ENCODE results near the gene DDX56. TPM values are rescaled to one million over a fixed set of nuclear protein-coding genes. Genes with fewer than 3 reads are reported as not detected.
A peak's percentile ranks its signal among the peaks of the same experiment; 100 is the strongest.

The DDX56 gene
- total and polyA plus RNA-seq, 9 of the 15 experiments (the other 6 are each of a cell fraction or from before 2014, with no cell fraction given), result 33.0 to 145 (median 102) TPM

DNA sequence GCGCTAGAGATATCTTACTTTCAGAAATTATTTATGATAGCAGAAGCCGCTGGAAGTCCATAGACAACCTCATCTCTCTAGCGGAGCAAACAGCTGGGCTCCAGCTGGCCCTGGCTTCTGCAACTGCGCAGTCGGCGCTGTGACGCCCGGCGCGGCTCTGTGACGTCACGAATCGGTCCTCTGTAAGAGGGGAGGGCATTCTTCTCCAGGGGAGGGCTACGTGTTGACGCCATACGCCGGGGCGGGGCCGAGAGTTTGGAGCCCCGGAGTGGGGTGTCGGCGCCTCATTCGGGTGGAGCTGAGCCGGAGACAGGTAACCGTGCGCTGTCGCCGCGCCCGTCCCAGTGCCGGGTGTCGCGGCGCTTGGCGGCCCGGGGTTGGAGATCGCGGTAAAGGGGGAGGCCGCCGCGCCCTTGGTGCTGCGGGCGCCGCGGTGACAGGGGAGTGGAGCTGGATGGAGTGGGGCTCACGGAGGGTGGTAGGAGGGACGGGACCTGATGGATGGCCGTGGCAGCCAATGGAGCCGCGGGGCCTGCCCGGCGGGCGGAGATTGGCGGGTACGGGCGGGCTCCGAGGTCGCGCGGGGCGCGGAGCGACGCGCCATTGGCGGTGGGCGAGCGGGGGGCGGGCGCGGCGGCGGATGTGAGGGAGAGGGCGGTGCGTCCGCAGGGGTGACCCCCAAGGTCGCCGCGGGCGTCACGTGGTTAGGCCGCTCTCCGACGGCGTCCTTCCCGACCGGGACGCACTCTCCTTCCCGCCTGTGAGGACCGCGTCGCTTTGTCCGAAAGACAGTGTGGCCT, 32.8 kb upstream of the DDX56 start, which contains the start of gene OGDH:
OGDH (plus strand) TSS at position 287 of the 800 bp plus-strand sequence. CDS start 17,717 bp downstream, outside the sequence.
- in situ Hi-C loops (cut with MboI) (no loop called here), intact Hi-C loops (cut with micrococcal nuclease) (loop anchor here (1.0 to 5.0 kb wide), 5 partner anchors 32 to 242 kb away; partner anchors contain the start of genes H2AZ2 and PPIA)
- peak within 1 kb of the TSS; percentile 81 for H2AFZ ChIP-seq (ENCODE audit: low read depth, low read length)
- peak; percentile 99 for ATAC-seq
- CTCF ChIA-PET (ENCODE audit: low intra/inter-chr PET ratio), result no interaction called here
- peak within 1 kb of the TSS; percentile 96 for H3K4me2 ChIP-seq (ENCODE audit: insufficient read depth, low read length)
- H3K27me3 ChIP-seq (ENCODE audit: control insufficient read depth in 2 of 2, insufficient read depth in 2 of 2, low read length in 2 of 2), result 0 out of 5 replicates have a peak, but pooled peaks cover 0 to under 1% of the 10 kb centered on the region in 2 experiments
- peak within 1 kb of the TSS; percentile 77 for H3K4me3 ChIP-seq
- peak within 1 kb of the TSS; percentile 84 for H3K27ac ChIP-seq (ENCODE audit: extremely low read depth, low read depth, low read length)
- WGBS (ENCODE audit: insufficient coverage, low coverage, missing lambda C conversion rate), result under 1% methylated on average over 73 of the region's 93 CpGs
- H3K9ac ChIP-seq (ENCODE audit: insufficient read depth in 1 of 2, low read depth in 2 of 2, low read length in 2 of 2), result peak within 1 kb of the TSS; percentile 81 to 96
- peak; percentile 94 for FAIRE-seq
- H3K79me2 ChIP-seq (ENCODE audit: control insufficient read depth, insufficient read depth, low read length), result peaks cover 46% of the 10 kb centered on the region
- POLR2A ChIA-PET, result interaction anchor here (0.6 to 2.7 kb wide), 21 partner anchors 11 to 378 kb away, joined by 3 to 15 read pairs (median 3); partner anchors contain the start of genes DDX56, H2AZ2, PURB and TMED4
- H3K9me3 ChIP-seq (replicated peaks; ENCODE audit: control insufficient read depth, insufficient read depth, low read depth, low read length), result no peaks in the 10 kb centered on the region
- H4K20me1 ChIP-seq (replicated peaks; ENCODE audit: control insufficient read depth, insufficient read depth, low read length), result no peaks in the 10 kb centered on the region; the same call in 1 of the 2 replicates
- H3K9me1 ChIP-seq (ENCODE audit: control insufficient read depth, insufficient read depth, low read length), result no peaks in the 10 kb centered on the region
- BruUV-seq (replicated peaks), result no TSS peak
- peaks cover 8 to 27% of the 10 kb centered on the region in 2 experiments; a peak in 4 of 5 replicates for H3K4me1 ChIP-seq (replicated peaks in 1 of 2; ENCODE audit: control insufficient read depth in 2 of 2, insufficient read depth in 2 of 2, low read length in 2 of 2)
- peak; percentile 99 for DNase-seq (ENCODE audit: extremely low read depth in 1 of 4, low spot score in 3 of 4)
- peaks cover 12% of the 10 kb centered on the region for H3K36me3 ChIP-seq (ENCODE audit: control insufficient read depth, insufficient read depth, low read length)
- TF ChIP-seq HOMEZ (CRISPR knock-in tag; IDR thresholded peaks at IDR 0.05) (no peak), PTBP1 (IDR thresholded peaks at IDR 0.05; ENCODE audit: low read depth, low read length) (no peak), HLTF (IDR thresholded peaks at IDR 0.05) (no peak), KHSRP (IDR thresholded peaks at IDR 0.05) (peak; percentile 99), ZBTB26 (CRISPR knock-in tag; IDR thresholded peaks at IDR 0.05) (peak; percentile 88), ZNF175 (CRISPR knock-in tag; IDR thresholded peaks at IDR 0.05; ENCODE audit: low read depth) (no peak), VEZF1 (CRISPR knock-in tag; IDR thresholded peaks at IDR 0.05) (peak; percentile 94), YBX1 (IDR thresholded peaks at IDR 0.05) (no peak), ZNF311 (CRISPR knock-in tag; IDR thresholded peaks at IDR 0.05) (no peak), NR3C1 (CRISPR knock-in tag; IDR thresholded peaks at IDR 0.05) (no peak), MAFK (IDR thresholded peaks at IDR 0.05; ENCODE audit: low read length) (no peak), ZNF511 (CRISPR knock-in tag; IDR thresholded peaks at IDR 0.05) (no peak), ZNF239 (CRISPR knock-in tag; IDR thresholded peaks at IDR 0.05) (no peak), ZNF57 (CRISPR knock-in tag; IDR thresholded peaks at IDR 0.05) (no peak)
- TF ChIP-seq, protein P1, sequence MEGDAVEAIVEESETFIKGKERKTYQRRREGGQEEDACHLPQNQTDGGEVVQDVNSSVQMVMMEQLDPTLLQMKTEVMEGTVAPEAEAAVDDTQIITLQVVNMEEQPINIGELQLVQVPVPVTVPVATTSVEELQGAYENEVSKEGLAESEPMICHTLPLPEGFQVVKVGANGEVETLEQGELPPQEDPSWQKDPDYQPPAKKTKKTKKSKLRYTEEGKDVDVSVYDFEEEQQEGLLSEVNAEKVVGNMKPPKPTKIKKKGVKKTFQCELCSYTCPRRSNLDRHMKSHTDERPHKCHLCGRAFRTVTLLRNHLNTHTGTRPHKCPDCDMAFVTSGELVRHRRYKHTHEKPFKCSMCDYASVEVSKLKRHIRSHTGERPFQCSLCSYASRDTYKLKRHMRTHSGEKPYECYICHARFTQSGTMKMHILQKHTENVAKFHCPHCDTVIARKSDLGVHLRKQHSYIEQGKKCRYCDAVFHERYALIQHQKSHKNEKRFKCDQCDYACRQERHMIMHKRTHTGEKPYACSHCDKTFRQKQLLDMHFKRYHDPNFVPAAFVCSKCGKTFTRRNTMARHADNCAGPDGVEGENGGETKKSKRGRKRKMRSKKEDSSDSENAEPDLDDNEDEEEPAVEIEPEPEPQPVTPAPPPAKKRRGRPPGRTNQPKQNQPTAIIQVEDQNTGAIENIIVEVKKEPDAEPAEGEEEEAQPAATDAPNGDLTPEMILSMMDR (IDR thresholded peaks at IDR 0.05 in 2 of 3, conservative IDR thresholded peaks at IDR 0.05 in 1 of 3; ENCODE audit: insufficient read depth in 2 of 3, low read depth in 1 of 3, low read length in 3 of 3), result no peak
